Nucleus accumbens (tissue), 56 donors: ENCODE measurements around the gene PAMR1.

Experiments used
- DNase-seq, 56 donors: peaks; one replicate each; lab custom pipeline; 2025; lab: John Stamatoyannopoulos, UW

PAMR1 gene

DNA sequence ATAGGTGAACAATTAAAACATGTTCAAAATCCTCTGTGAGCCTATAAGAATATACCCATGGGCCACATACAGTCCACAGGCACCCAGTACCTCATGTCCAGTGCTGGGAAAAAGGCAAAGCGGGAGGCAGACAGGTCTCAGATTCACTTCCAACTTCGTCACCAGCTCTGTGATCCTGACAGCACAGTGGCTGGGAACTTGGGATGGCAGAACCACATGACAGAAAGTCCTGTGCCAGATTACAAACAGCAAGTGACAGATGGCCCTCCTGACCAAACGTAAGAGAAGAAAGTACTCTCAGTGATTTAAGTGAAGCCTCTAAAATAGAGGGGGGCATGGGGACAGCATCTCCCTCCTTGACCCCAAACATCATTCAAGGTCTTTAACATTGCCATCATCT lies 111.8 kb downstream of the PAMR1 start:
- DNase-seq: no peak

DNA sequence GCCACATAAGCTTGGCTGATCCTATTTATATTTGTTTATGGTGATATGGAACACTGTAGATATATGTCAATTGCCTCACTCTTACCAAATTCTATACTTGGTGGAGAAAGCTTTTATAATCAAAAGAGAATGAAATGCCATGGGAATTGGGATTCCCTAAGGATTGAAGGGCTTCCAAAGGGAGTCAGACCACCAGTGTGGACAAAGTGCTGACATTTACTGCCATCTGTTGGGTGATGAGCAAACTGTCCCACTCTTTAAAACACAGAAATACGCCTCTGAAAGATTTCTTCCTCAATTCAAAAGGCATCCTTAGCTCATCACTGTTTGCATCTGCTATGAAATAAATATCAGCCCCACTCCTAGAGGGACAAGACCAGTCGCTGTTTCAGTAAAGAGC lies 113.1 kb downstream of the PAMR1 start:
- no peak for DNase-seq

- no peak for DNase-seq
Measured at GRCh38 chr11:35407041-35407440, 118.4 kb downstream of the PAMR1 start.

DNA sequence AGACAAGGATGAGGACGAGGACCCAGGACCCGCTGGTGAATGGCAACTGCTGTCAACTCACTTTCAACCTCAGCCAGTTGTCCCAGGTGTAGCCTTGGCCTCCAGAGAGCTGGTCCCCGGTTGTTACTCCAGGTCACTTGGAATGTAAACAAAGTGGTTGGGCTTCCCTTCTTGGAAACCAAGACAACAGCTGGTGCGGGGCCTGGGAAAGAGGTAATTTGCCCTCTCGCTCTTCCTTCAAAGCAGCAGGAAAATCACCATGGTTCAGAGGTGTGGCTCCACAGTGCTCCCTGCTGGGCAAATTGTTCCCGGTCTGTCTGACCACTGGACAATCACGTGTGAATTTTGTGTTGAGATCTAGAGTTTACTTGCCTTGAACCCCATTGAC lies 121.0 kb downstream of the PAMR1 start:
- DNase-seq: peak in 14 of 56 donors; percentile 6 to 54 (median 22)

GRCh38 chr11:35403765-35404387 lies 121.5 kb downstream of the PAMR1 start:
- DNase-seq: no peak

- DNase-seq: no peak
Measured at GRCh38 chr11:35402751-35403660, 122.4 kb downstream of the PAMR1 start.

DNA sequence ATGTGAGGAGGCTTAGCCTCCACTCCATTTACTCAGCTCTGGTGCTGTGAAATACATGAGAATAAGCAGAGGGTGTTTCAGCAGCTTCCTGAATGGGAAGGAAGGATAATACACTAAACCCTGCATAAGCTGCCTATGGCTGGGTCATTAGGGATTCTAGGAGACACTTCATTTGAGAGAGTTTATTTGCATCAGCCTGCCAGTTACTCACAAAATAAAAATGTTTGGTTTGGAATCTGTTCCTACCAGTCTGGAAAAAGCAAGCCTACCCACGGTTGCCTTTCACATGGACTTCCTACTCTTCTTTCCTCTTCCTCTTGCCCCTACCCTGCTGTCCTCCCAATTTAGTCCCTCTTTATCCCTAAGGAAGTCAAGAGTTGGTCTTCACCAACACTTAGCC lies 126.5 kb downstream of the PAMR1 start:
- no peak for DNase-seq

- no peak for DNase-seq
Measured at GRCh38 chr11:35394941-35395340, 130.5 kb downstream of the PAMR1 start.

GRCh38 chr11:35393098-35393497 lies 132.3 kb downstream of the PAMR1 start:
- DNase-seq: no peak

GRCh38 chr11:35391922-35392688 lies 133.3 kb downstream of the PAMR1 start:
- DNase-seq: peak in 47 of 56 donors; percentile 16 to 86 (median 54)

DNA sequence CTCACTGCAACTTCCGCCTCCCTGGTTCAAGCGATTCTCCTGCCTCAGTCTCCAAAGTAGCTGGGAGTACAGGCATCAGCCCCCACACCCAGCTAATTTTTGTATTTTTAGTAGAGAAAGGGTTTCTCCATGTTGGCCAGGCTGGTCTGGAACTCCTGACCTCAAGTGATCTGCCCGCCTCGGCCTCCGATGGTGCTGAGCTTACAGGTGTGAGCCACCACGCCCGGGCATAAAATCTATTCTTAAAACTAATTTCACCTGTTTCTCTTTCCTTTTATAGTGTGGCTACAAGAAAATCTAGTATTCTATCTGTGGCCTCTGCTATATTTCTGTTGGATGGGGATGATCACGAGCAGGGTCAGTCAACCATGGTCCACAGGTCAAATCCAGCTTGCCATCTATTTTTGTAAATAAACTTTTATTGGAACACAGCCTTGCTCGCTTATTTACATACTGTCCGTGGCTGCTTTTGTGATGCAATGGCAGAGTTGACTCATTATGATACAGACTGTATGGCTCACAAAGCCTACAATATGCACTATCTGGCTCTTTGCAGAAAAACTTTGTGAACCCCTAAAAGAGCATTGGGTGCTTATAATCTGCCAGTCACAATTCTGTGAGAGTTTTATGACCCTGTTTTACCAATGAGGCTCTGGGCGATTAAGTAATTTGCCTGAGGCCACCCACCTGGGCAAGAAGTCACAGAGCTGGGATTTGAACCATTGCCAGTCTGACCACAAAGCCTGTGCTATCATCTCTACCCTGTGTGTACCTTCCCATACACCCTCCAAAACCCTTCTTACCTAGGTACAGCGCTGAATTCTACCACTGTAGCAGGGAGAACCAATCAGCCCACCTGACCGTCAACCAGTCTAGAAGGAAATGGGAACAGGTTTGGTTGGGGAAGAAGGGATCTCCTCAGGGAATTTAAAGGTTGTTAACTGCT lies 134.4 kb downstream of the PAMR1 start:
- no peak for DNase-seq

GRCh38 chr11:35389897-35390465 lies 135.4 kb downstream of the PAMR1 start:
- no peak for DNase-seq

- no peak for DNase-seq
Measured at GRCh38 chr11:35389112-35389511, 136.3 kb downstream of the PAMR1 start.

DNA sequence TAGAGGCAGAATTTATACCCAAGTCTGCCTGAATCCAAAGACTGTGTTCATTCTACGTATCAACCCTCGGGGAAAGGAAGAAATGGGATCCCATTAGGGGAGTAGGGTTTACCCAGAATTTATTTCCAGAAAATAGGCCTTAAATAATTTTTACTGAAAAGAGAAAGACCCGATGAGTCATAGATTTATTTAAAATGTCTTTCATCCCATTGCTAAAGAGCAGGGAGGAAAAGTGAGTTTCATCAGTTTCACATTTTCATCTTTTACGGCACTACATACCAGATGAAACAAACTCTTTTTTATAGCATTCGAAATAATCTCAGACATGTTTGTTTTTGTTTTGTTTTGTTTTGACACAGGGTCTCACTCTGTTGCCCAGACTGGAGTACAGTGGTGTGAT lies 137.4 kb downstream of the PAMR1 start:
- DNase-seq: no peak

DNA sequence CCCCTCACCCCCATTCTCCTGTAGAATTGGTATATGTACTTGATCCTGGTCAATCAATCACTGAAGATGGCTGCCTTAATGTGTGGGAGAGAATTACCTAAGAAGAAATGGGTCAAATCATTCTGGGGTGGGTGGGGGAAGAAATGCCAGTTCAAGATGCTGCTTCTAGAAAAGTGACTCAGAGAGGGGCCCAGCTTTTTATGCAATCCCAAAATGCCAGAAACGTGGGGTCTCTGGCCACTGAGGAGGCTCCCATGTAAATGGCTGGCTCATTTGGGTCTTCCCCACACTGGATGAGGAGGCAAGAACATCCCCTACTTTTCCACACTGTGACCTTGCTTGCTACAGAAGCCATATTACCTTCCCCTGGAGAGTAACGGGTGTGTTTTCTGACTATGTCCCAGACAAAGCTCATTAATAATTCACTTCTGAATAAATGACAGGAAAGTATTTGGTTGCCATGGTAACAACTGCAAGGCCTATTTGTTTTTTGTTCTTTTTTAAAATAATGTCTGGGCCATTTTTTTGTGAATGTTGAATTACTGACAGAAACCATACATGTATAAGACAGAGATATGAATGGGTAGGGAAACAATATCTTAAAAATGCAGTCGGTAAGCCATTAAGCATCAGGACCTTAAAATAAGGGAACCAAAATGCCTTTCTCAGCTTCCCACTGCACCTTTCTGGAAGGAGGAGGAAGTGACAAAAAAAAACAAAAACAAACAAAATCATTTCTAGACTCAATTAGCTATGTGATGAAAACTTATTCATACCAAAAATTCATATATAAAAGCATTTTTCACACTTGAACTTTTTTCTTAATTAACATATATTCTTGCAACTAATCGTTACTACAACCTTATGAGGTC lies 138.1 kb downstream of the PAMR1 start:
- no peak for DNase-seq

GRCh38 chr11:35383953-35384352 lies 141.5 kb downstream of the PAMR1 start:
- no peak for DNase-seq
